Measurements from ENCODE around the gene RELA. TPM values are rescaled to one million over a fixed set of nuclear protein-coding genes. Genes with fewer than 3 reads are reported as not detected.
"Not testable (repeated sequence)": the region's sequence is repeated elsewhere in the genome, so short reads cannot be mapped to it uniquely, and the experiment has no call there.

RELA gene
- total RNA-seq, 1 donor from 2014 or later = 16.3 TPM

- FAIRE-seq (no peak), DNase-seq (ENCODE audit: low spot score in 2 of 2) (no peak)
These were observed 12.0 kb downstream of the RELA start for GRCh38 chr11:65650547-65651338.

- no peak for FAIRE-seq
- DNase-seq (ENCODE audit: low spot score in 2 of 2) = no peak
These were observed 12.8 kb downstream of the RELA start for GRCh38 chr11:65649656-65650546.

- no peak for DNase-seq (ENCODE audit: low spot score in 2 of 2)
- no peak for FAIRE-seq
These were observed 13.7 kb downstream of the RELA start for GRCh38 chr11:65648997-65649493.

- DNase-seq (ENCODE audit: low spot score in 2 of 2) (peak; percentile 79 to 80), FAIRE-seq (no peak)
These were observed 15.6 kb downstream of the RELA start for GRCh38 chr11:65646958-65647701.

GRCh38 chr11:65646288-65646957 is 16.3 kb downstream of the RELA start:
- FAIRE-seq (no peak), DNase-seq (ENCODE audit: low spot score in 2 of 2) (no peak)

- FAIRE-seq = no peak
- DNase-seq (ENCODE audit: low spot score in 2 of 2) = no peak
These were observed 17.0 kb downstream of the RELA start for GRCh38 chr11:65645710-65646109.

GRCh38 chr11:65644837-65645236 is 17.9 kb downstream of the RELA start:
- FAIRE-seq = no peak
- DNase-seq (ENCODE audit: low spot score in 2 of 2) = no peak

- no peak for FAIRE-seq
These were observed 18.7 kb downstream of the RELA start for GRCh38 chr11:65643971-65644370.

GRCh38 chr11:65642014-65642671 is 20.6 kb downstream of the RELA start:
- FAIRE-seq (no peak), DNase-seq (ENCODE audit: low spot score in 2 of 2) (peak in 1 of 2 donors; percentile 48)

More at GRCh38 chr11:65643971-65644370, 18.7 kb downstream of the RELA start:
- no peak for DNase-seq (ENCODE audit: low spot score in 2 of 2)

- FAIRE-seq = no peak
- no peak for DNase-seq (ENCODE audit: low spot score in 2 of 2)
These were observed 21.3 kb downstream of the RELA start for GRCh38 chr11:65641297-65642013.

- DNase-seq (ENCODE audit: low spot score in 2 of 2) (no peak), FAIRE-seq (no peak)
These were observed 22.0 kb downstream of the RELA start for GRCh38 chr11:65640483-65641296.

GRCh38 chr11:65639623-65640482 is 22.9 kb downstream of the RELA start:
- DNase-seq (ENCODE audit: low spot score in 2 of 2) (no peak), FAIRE-seq (no peak)

- not testable (repeated sequence) for FAIRE-seq; DNase-seq (ENCODE audit: low spot score in 2 of 2)
These were observed 23.5 kb downstream of the RELA start for GRCh38 chr11:65639228-65639597.

- DNase-seq (ENCODE audit: low spot score in 2 of 2) (peak; percentile 83 to 91), FAIRE-seq (no peak)
These were observed 24.8 kb downstream of the RELA start, which contains the start of gene SIPA1 for GRCh38 chr11:65637794-65638419. Gene SIPA1 (plus strand): TSS chr11:65638101. CDS start chr11:65640922, 2,821 bp downstream.

- FAIRE-seq = no peak
- no peak for DNase-seq (ENCODE audit: low spot score in 2 of 2)
These were observed 25.6 kb downstream of the RELA start for GRCh38 chr11:65637032-65637557.
